Endothelial cell of umbilical vein (primary cell): ENCODE results near the gene RASSF5. TPM values are rescaled to one million over a fixed set of nuclear protein-coding genes. Genes with fewer than 3 reads are reported as not detected.

ENCODE experiments used
- BruUV-seq: library from RNA; stranded (reverse); fragments of 400-500 nt; replicated peaks from 2 replicates; lab custom pipeline; 2021; lab: Mats Ljungman, UMichigan
- CTCF ChIA-PET: fragments of 300-600, 350-600 bp; sonication (Branson Sonifier 250); formaldehyde crosslinking; loops from one replicate; lab custom pipeline; 2021; ENCODE audit warnings: antibody characterized with exemption, inconsistent platforms; lab: Charles Lee
- POLR2A ChIA-PET: fragments of 300-600, 350-600 bp; sonication (Branson Sonifier 250); formaldehyde crosslinking; loops from one replicate; lab custom pipeline; 2021; ENCODE audit warnings: antibody characterized with exemption, inconsistent platforms; lab: Charles Lee
- DNase-seq: peaks from one replicate; pipeline ENCODE4 v3.0.0-alpha.2; 2011; ENCODE audit warnings: low read depth, low spot score
- FAIRE-seq: peaks from 2 replicates; lab custom pipeline; 2011; peaks lifted over from hg19 to GRCh38; lab: Jason Lieb, UNC
- H2AFZ ChIP-seq: 2 replicates; pipeline ENCODE4 v1.6.0; 2012; ENCODE audit warnings: low read depth, low read length, control low read depth, inconsistent platforms
- H3K27ac ChIP-seq: 2 replicates; pipeline ENCODE4 v1.5.1; 2011; ENCODE audit warnings: low read depth, mild to moderate bottlenecking, control low read depth, low read length, moderate library complexity; ENCODE audit not compliant: insufficient read depth
- H3K27me3 ChIP-seq, 2 experiments: 2 replicates each; pipeline versions ENCODE4 v1.6.0 to v1.6.1; 2011; ENCODE audit warnings: low read length in 2 of 2, mixed read lengths in 1 of 2; ENCODE audit not compliant: control insufficient read depth in 2 of 2, insufficient read depth in 2 of 2
- H3K36me3 ChIP-seq, 2 experiments: 2 replicates in 1 of 2; 3 replicates in 1 of 2; pipeline ENCODE4 v1.5.1; 2011; ENCODE audit warnings: low read length in 2 of 2, mild to moderate bottlenecking in 1 of 2, moderate library complexity in 1 of 2; ENCODE audit not compliant: control insufficient read depth in 2 of 2, insufficient read depth in 2 of 2; ENCODE audit errors: extremely low read depth in 1 of 2
- H3K4me1 ChIP-seq: 3 replicates; pipeline ENCODE4 v1.5.1; 2011; ENCODE audit warnings: mild to moderate bottlenecking, low read length; ENCODE audit not compliant: control insufficient read depth, insufficient read depth; ENCODE audit errors: extremely low read depth
- H3K4me2 ChIP-seq: 2 replicates; pipeline ENCODE4 v1.6.1; 2011; ENCODE audit warnings: low read length, control low read depth, mixed read lengths; ENCODE audit not compliant: insufficient read depth
- H3K4me3 ChIP-seq, 3 experiments: fragments of 200-600 bp in 1 of 3; sonication (generic), shearing (Covaris generic) in 1 of 3; replicated peaks in 1 of 3; 2 replicates each; pipeline ENCODE4 v1.5.1; 2011 to 2016; ENCODE audit warnings: control low read depth in 3 of 3, low read length in 3 of 3, mild to moderate bottlenecking in 2 of 3, inconsistent platforms in 1 of 3, low read depth in 1 of 3, moderate library complexity in 1 of 3; ENCODE audit not compliant: insufficient read depth in 1 of 3
- H3K79me2 ChIP-seq: 2 replicates; pipeline ENCODE4 v1.6.0; 2012; ENCODE audit warnings: low read length, inconsistent platforms; ENCODE audit not compliant: control insufficient read depth, insufficient read depth
- H3K9ac ChIP-seq: replicated peaks from 2 replicates; pipeline ENCODE3; 2011; ENCODE audit warnings: low read length, control low read depth; ENCODE audit not compliant: insufficient read depth; ENCODE audit errors: extremely low read depth
- H3K9me1 ChIP-seq: replicated peaks from 3 replicates; pipeline ENCODE4 v1.6.0; 2011; ENCODE audit warnings: mild to moderate bottlenecking, low read length; ENCODE audit not compliant: control insufficient read depth, insufficient read depth; ENCODE audit errors: extremely low read depth
- H3K9me3 ChIP-seq: replicated peaks from 2 replicates; pipeline ENCODE4 v1.5.1; 2012; ENCODE audit warnings: low read length, inconsistent platforms; ENCODE audit not compliant: control insufficient read depth, insufficient read depth
- H4K20me1 ChIP-seq: replicated peaks from 2 replicates; pipeline ENCODE3; 2011; ENCODE audit warnings: mild to moderate bottlenecking, low read length; ENCODE audit not compliant: control insufficient read depth, insufficient read depth; ENCODE audit errors: extremely low read depth
- EZH2 ChIP-seq: IDR thresholded peaks from 2 replicates; pipeline ENCODE4 v1.6.1; 2012; ENCODE audit warnings: borderline replicate concordance, low read depth, mild to moderate bottlenecking, moderate library complexity, low read length, inconsistent platforms; ENCODE audit not compliant: severe bottlenecking
- FOS ChIP-seq: IDR thresholded peaks from 2 replicates; pipeline ENCODE4 v1.6.1; 2011; ENCODE audit warnings: mild to moderate bottlenecking, low read length, moderate library complexity, borderline replicate concordance; ENCODE audit not compliant: insufficient read depth
- GATA2 ChIP-seq: IDR thresholded peaks from 2 replicates; pipeline ENCODE4 v1.7.0; 2011; ENCODE audit warnings: low read depth, mild to moderate bottlenecking, moderate library complexity, mixed read lengths, low read length; ENCODE audit not compliant: insufficient read length, insufficient read depth
- JUN ChIP-seq: IDR thresholded peaks from 2 replicates; pipeline ENCODE4 v1.6.1; 2011; ENCODE audit warnings: borderline replicate concordance, low read depth; ENCODE audit not compliant: insufficient read length, insufficient read depth
- MYC ChIP-seq: IDR thresholded peaks from one replicate; pipeline ENCODE4 v1.6.1; 2011; ENCODE audit warnings: mild to moderate bottlenecking, low read depth, low read length
- POLR2A ChIP-seq: IDR thresholded peaks from 2 replicates; pipeline ENCODE4 v1.6.1; 2012; ENCODE audit warnings: low read depth, mild to moderate bottlenecking, control low read depth, low read length
- POLR2AphosphoS5 ChIP-seq: IDR thresholded peaks from 2 replicates; pipeline ENCODE4 v1.6.1; 2012; ENCODE audit warnings: low read depth, mild to moderate bottlenecking, control low read depth, low read length, moderate library complexity; ENCODE audit not compliant: insufficient read depth
- dilution Hi-C: fragments of 300-500 bp; cut with MboI; formaldehyde crosslinking; loops from one replicate; pipeline ENCODE4 v1.15.0; 2019; ENCODE audit warnings: low sequenced_read_pairs; ENCODE audit not compliant: extremely low pct_ligation_motif_present
- intact Hi-C: fragments of 100-400 bp; cut with micrococcal nuclease; formaldehyde crosslinking; loops from one replicate; pipeline ENCODE4 v1.10.0; 2022
- polyA plus RNA-seq, 4 experiments: library from polyadenylated mRNA; depleted of rRNA in 3 of 4; stranded (reverse) in 3 of 4; unstranded in 1 of 4; fragments of >200 nt; gene quantifications; 2 replicates each; pipeline versions ENCODE4 v1.2.1 to v1.2.3, GENCODE V29; 2011 to 2012; ENCODE audit warnings: missing spikeins in 1 of 4
- total RNA-seq: library from RNA; stranded (reverse); gene quantifications from 2 replicates; pipeline ENCODE4 v1.2.3, GENCODE V29; 2021
- TF ChIP-seq, protein P1 (sequence below), 2 donors: IDR thresholded peaks; 1 replicate in 1 of 2; 2 replicates in 1 of 2; pipeline ENCODE4 v1.5.1; 2011; ENCODE audit warnings: low read length in 2 of 2, mild to moderate bottlenecking in 2 of 2, moderate library complexity in 2 of 2, control low read depth in 1 of 2, inconsistent platforms in 1 of 2, low read depth in 1 of 2; ENCODE audit not compliant: insufficient read depth in 1 of 2; ENCODE audit errors: extremely low read depth in 1 of 2
- TF ChIP-seq, protein P2 (sequence below): IDR thresholded peaks from 2 replicates; pipeline ENCODE4 v1.6.1; 2011; ENCODE audit not compliant: insufficient read depth, insufficient read length

Gene RASSF5
- total and polyA plus RNA-seq, 2 donors (not counting 3 experiments of a cell fraction or from before 2014, with no cell fraction given): 0.23 to 0.60 TPM

DNA sequence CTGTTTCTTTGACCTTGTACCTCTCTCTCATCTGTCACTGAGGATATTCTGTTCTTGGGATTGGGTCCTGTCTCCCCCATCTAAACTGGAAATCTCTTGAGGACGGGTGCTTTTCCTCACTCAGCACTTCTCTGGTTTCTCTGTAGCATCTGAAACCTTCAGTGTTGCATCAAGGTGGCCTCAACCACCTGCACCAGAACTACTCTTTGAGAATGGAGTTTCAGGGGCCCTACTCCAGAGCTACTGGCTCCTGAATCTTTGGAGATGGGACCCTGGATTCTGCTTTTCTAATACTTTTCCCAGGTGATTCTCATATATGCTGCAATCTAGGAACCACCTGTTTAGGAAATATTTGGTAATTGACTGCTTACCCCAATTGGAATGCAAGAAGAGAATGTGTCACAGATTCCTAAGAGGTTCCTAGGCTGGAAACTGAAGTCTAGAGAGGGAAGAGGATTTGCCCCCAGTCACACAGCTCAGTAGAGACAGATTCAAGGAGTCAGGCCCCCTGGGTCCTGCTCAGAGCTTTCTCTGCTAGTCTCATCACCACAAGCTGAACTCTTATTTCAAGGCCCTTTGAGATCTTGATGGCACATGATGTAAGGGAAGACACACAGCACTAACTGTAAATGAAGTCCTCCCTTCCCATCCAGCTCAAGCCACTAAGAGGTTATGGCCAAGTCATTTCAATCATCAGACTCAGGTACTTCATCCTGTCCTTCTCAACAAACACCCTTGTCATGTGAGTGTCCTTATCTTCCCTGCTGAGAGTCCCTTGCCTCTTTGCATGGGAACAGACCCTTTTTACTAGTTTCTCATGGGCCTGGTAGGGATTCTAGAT is 56.3 kb downstream of the RASSF5 start:
- Histone ChIP-seq H4K20me1 (no peaks in the 10 kb centered on the region), H3K79me2 (no peaks in the 10 kb centered on the region), H3K36me3 (no peaks in the 10 kb centered on the region), H3K9me1 (no peaks in the 10 kb centered on the region), H3K9me3 (no peaks in the 10 kb centered on the region), H3K4me3 (no peak overlapping the region), H3K9ac (no peak overlapping the region), H3K27me3 (peaks cover 7 to 12% of the 10 kb centered on the region in 2 experiments), H3K4me2 (no peak overlapping the region), H3K4me1 (no peaks in the 10 kb centered on the region), H2AFZ (no peak overlapping the region), H3K27ac (no peak overlapping the region)
- DNase-seq (no peak), FAIRE-seq (no peak)
- TF ChIP-seq, protein P1, sequence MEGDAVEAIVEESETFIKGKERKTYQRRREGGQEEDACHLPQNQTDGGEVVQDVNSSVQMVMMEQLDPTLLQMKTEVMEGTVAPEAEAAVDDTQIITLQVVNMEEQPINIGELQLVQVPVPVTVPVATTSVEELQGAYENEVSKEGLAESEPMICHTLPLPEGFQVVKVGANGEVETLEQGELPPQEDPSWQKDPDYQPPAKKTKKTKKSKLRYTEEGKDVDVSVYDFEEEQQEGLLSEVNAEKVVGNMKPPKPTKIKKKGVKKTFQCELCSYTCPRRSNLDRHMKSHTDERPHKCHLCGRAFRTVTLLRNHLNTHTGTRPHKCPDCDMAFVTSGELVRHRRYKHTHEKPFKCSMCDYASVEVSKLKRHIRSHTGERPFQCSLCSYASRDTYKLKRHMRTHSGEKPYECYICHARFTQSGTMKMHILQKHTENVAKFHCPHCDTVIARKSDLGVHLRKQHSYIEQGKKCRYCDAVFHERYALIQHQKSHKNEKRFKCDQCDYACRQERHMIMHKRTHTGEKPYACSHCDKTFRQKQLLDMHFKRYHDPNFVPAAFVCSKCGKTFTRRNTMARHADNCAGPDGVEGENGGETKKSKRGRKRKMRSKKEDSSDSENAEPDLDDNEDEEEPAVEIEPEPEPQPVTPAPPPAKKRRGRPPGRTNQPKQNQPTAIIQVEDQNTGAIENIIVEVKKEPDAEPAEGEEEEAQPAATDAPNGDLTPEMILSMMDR (IDR thresholded peaks at IDR 0.05; ENCODE audit: extremely low read depth in 1 of 2, insufficient read depth in 1 of 2, low read depth in 1 of 2, low read length in 2 of 2): no peak
- TF ChIP-seq FOS (no peak), POLR2A (no peak), EZH2 (no peak), JUN (no peak), GATA2 (no peak), MYC (no peak), POLR2AphosphoS5 (no peak)
- TF ChIP-seq, protein P2, sequence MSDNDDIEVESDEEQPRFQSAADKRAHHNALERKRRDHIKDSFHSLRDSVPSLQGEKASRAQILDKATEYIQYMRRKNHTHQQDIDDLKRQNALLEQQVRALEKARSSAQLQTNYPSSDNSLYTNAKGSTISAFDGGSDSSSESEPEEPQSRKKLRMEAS: no peak
- intact Hi-C loops: no loop called here
- ChIA-PET CTCF (interaction anchor here (0.7 to 1.5 kb wide), 6 partner anchors 10 to 82 kb away, joined by 3 to 9 read pairs (median 4); no protein-coding TSS in a partner anchor), POLR2A (no interaction called here)
- no TSS peak for BruUV-seq
- dilution Hi-C loops: no loop called here
